UCSD-AML1 (cell line): Measurements from ENCODE around the gene GPR39.
"Not testable (repeated sequence)": the region's sequence is repeated elsewhere in the genome, so short reads cannot be mapped to it uniquely, and the experiment has no call there.

ENCODE experiments used
- DNase-seq: peaks from one replicate; lab custom pipeline; 2025; ENCODE audit not compliant: unreplicated experiment; lab: John Stamatoyannopoulos, UW

The GPR39 gene

GRCh38 chr2:132488491-132488890 lies 71.9 kb downstream of the GPR39 start:
- DNase-seq = no peak

- no peak for DNase-seq
Observed at GRCh38 chr2:132489150-132489549, 72.5 kb downstream of the GPR39 start.

GRCh38 chr2:132495881-132496280 lies 79.3 kb downstream of the GPR39 start:
- no peak for DNase-seq

- no peak for DNase-seq
Observed at GRCh38 chr2:132496555-132496954, 80.0 kb downstream of the GPR39 start.

- DNase-seq = no peak
Observed at GRCh38 chr2:132497591-132497990, 81.0 kb downstream of the GPR39 start.

GRCh38 chr2:132503701-132504100 lies 87.1 kb downstream of the GPR39 start:
- DNase-seq = no peak

GRCh38 chr2:132515010-132515409 lies 98.4 kb downstream of the GPR39 start:
- no peak for DNase-seq

GRCh38 chr2:132517386-132517785 lies 100.8 kb downstream of the GPR39 start:
- DNase-seq = no peak

GRCh38 chr2:132518302-132518701 lies 101.7 kb downstream of the GPR39 start:
- DNase-seq = no peak

GRCh38 chr2:132519566-132519965 lies 103.0 kb downstream of the GPR39 start:
- DNase-seq = no peak

GRCh38 chr2:132521341-132521740 lies 104.7 kb downstream of the GPR39 start:
- no peak for DNase-seq

GRCh38 chr2:132522901-132523300 lies 106.3 kb downstream of the GPR39 start:
- no peak for DNase-seq

- not testable (repeated sequence) for DNase-seq
Observed at GRCh38 chr2:132537061-132537460, 120.5 kb downstream of the GPR39 start.

- no peak for DNase-seq
Observed at GRCh38 chr2:132538331-132538855, 121.8 kb downstream of the GPR39 start.

GRCh38 chr2:132540166-132540565 lies 123.6 kb downstream of the GPR39 start:
- no peak for DNase-seq

- no peak for DNase-seq
Observed at GRCh38 chr2:132542953-132543569, 126.5 kb downstream of the GPR39 start.

- DNase-seq = no peak
Observed at GRCh38 chr2:132544006-132544630, 127.5 kb downstream of the GPR39 start.

- DNase-seq = peak; percentile 24
Observed at GRCh38 chr2:132547090-132547687, 130.6 kb downstream of the GPR39 start.

GRCh38 chr2:132549935-132550670 lies 133.5 kb downstream of the GPR39 start:
- no peak for DNase-seq

GRCh38 chr2:132550946-132551345 lies 134.3 kb downstream of the GPR39 start:
- no peak for DNase-seq

- no peak for DNase-seq
Observed at GRCh38 chr2:132557694-132558093, 141.1 kb downstream of the GPR39 start.

GRCh38 chr2:132559326-132559725 lies 142.7 kb downstream of the GPR39 start:
- no peak for DNase-seq
